Peyer's patch (tissue), 4 donors: ENCODE data around the gene CYTH3. TPM values are rescaled to one million over a fixed set of nuclear protein-coding genes. Genes with fewer than 3 reads are reported as not detected.
"Not testable (repeated sequence)": the region's sequence is repeated elsewhere in the genome, so short reads cannot be mapped to it uniquely, and the experiment has no call there.

ENCODE experiments used
- DNase-seq, 3 donors: peaks; one replicate each; pipeline ENCODE4 v3.0.0-alpha.2; 2017 to 2019
- H3K27ac ChIP-seq, 4 donors: fragments of 200-600 bp; sonication (generic); one replicate each; pipeline ENCODE4 v1.5.1; 2016 to 2019
- H3K27me3 ChIP-seq, 2 donors: fragments of 200-600 bp; sonication (generic); one replicate each; pipeline ENCODE4 v1.5.1; 2019
- H3K36me3 ChIP-seq, 3 donors: fragments of 200-600 bp; sonication (generic); one replicate each; pipeline ENCODE4 v1.5.1; 2016 to 2019
- H3K4me1 ChIP-seq, 4 donors: fragments of 200-600 bp; sonication (generic); one replicate each; pipeline ENCODE4 v1.5.1; 2016 to 2019
- H3K4me3 ChIP-seq, 4 donors: fragments of 200-600 bp; sonication (generic); 1 replicate in 3 of 4; 2 replicates in 1 of 4; pipeline ENCODE4 v1.5.1; 2016 to 2019; ENCODE audit warnings: mild to moderate bottlenecking in 1 of 4
- H3K9me3 ChIP-seq, 4 donors: fragments of 200-600 bp; sonication (generic); one replicate each; pipeline ENCODE4 v1.5.1; 2016 to 2019; ENCODE audit warnings: mild to moderate bottlenecking in 1 of 4
- CTCF ChIP-seq, 6 experiments: fragments of 450-650 bp in 4 of 6; fragments of 200-600 bp in 2 of 6; sonication (generic) in 1 of 6; IDR thresholded peaks; one replicate each; pipeline ENCODE4 v1.5.1; 2017 to 2019; ENCODE audit warnings: antibody characterized with exemption in 6 of 6, mild to moderate bottlenecking in 3 of 6, moderate library complexity in 1 of 6
- POLR2A ChIP-seq, 2 donors: fragments of 450-650 bp; IDR thresholded peaks; one replicate each; pipeline ENCODE4 v1.5.1; 2017; ENCODE audit warnings: antibody characterized with exemption in 2 of 2, mild to moderate bottlenecking in 2 of 2, moderate library complexity in 2 of 2
- total RNA-seq, 4 donors: library from RNA; depleted of rRNA; stranded (reverse); fragments of >200 nt; gene quantifications; one replicate each; pipeline ENCODE4 v1.1.0, GENCODE V29; 2016

CYTH3 gene
- total RNA-seq, 4 donors from 2014 or later = 19.0 to 70.7 (median 45.6) TPM

- Histone ChIP-seq H3K9me3 (no peaks in the 10 kb centered on the region), H3K27ac (no peak overlapping the region), H3K4me1 (peaks cover 0 to 14% (median 0%) of the 10 kb centered on the region in 4 donors), H3K27me3 (no peaks in the 10 kb centered on the region), H3K4me3 (no peak overlapping the region), H3K36me3 (no peaks in the 10 kb centered on the region)
- no peak for TF ChIP-seq CTCF (IDR thresholded peaks at IDR 0.05)
- no peak for TF ChIP-seq POLR2A (IDR thresholded peaks at IDR 0.05)
- DNase-seq = no peak
These were observed 38.0 kb downstream of the CYTH3 start for GRCh38 chr7:6234384-6234783.

- H3K4me1 ChIP-seq = peaks cover 0 to 32% (median 0%) of the 10 kb centered on the region in 4 donors
- H3K27me3 ChIP-seq = no peaks in the 10 kb centered on the region
- no peak overlapping the region for H3K4me3 ChIP-seq
- peak in 1 of 3 donors; percentile 66 for DNase-seq
- H3K36me3 ChIP-seq = no peaks in the 10 kb centered on the region
- no peaks in the 10 kb centered on the region for H3K9me3 ChIP-seq
- H3K27ac ChIP-seq = no peak overlapping the region
- TF ChIP-seq CTCF (IDR thresholded peaks at IDR 0.05) (no peak), POLR2A (IDR thresholded peaks at IDR 0.05) (no peak)
These were observed 39.9 kb downstream of the CYTH3 start for GRCh38 chr7:6232534-6232933.

- Histone ChIP-seq H3K9me3 (no peaks in the 10 kb centered on the region), H3K27me3 (no peaks in the 10 kb centered on the region), H3K4me1 (peaks cover 0 to 37% (median 0%) of the 10 kb centered on the region in 4 donors), H3K27ac (no peak overlapping the region), H3K36me3 (no peaks in the 10 kb centered on the region), H3K4me3 (no peak overlapping the region)
- no peak for DNase-seq
- TF ChIP-seq CTCF (IDR thresholded peaks at IDR 0.05) (no peak), POLR2A (IDR thresholded peaks at IDR 0.05) (no peak)
These were observed 40.3 kb downstream of the CYTH3 start for GRCh38 chr7:6232116-6232515.

GRCh38 chr7:6231184-6231583 lies 41.2 kb downstream of the CYTH3 start:
- Histone ChIP-seq H3K27ac (no peak overlapping the region), H3K27me3 (no peaks in the 10 kb centered on the region), H3K36me3 (no peaks in the 10 kb centered on the region), H3K4me1 (peaks cover 0 to 46% (median 0%) of the 10 kb centered on the region in 4 donors), H3K4me3 (no peak overlapping the region), H3K9me3 (no peaks in the 10 kb centered on the region)
- DNase-seq = no peak
- TF ChIP-seq POLR2A (IDR thresholded peaks at IDR 0.05) (no peak), CTCF (IDR thresholded peaks at IDR 0.05) (no peak)

- not testable (repeated sequence) for H3K4me3 ChIP-seq, H3K36me3 ChIP-seq, DNase-seq, H3K9me3 ChIP-seq, H3K27me3 ChIP-seq
- peak overlapping the region in 1 of 4 donors; percentile 60 for H3K27ac ChIP-seq
- H3K4me1 ChIP-seq = peaks cover 0 to 58% (median 0%) of the 10 kb centered on the region in 4 donors
These were observed 43.1 kb downstream of the CYTH3 start for GRCh38 chr7:6229284-6229683.

- peak overlapping the region in 2 of 4 donors; percentile 60 to 62 for H3K27ac ChIP-seq
- peaks cover 0 to 58% (median 0%) of the 10 kb centered on the region in 4 donors for H3K4me1 ChIP-seq
- no peak for DNase-seq
- no peak for TF ChIP-seq CTCF (IDR thresholded peaks at IDR 0.05)
- TF ChIP-seq POLR2A (IDR thresholded peaks at IDR 0.05) = no peak
- H3K36me3 ChIP-seq = no peaks in the 10 kb centered on the region
- no peaks in the 10 kb centered on the region for H3K27me3 ChIP-seq
- no peaks in the 10 kb centered on the region for H3K9me3 ChIP-seq
- no peak overlapping the region for H3K4me3 ChIP-seq
These were observed 43.8 kb downstream of the CYTH3 start for GRCh38 chr7:6228361-6229229.
